HG02943 (cell line): ENCODE measurements around the gene POLR1A.

Source experiments
- ATAC-seq: cut with Tn5 transposase; IDR thresholded peaks from one replicate; pipeline ENCODE4 v1.9.1; 2021; ENCODE audit warnings: mild to moderate bottlenecking, low read depth, moderate library complexity; ENCODE audit not compliant: unreplicated experiment

POLR1A gene

GRCh38 chr2:86039178-86039962, 66.3 kb downstream of the POLR1A start:
- ATAC-seq = no peak

GRCh38 chr2:86038291-86039081, 67.2 kb downstream of the POLR1A start:
- peak; percentile 45 for ATAC-seq

- ATAC-seq = no peak
Measured at GRCh38 chr2:86037795-86038192, 67.9 kb downstream of the POLR1A start.

- no peak for ATAC-seq
Measured at GRCh38 chr2:86037141-86037794, 68.4 kb downstream of the POLR1A start.

- ATAC-seq = no peak
Measured at GRCh38 chr2:86036669-86037138, 69.0 kb downstream of the POLR1A start.

- ATAC-seq = peak; percentile 60
Measured at GRCh38 chr2:86035883-86036668, 69.6 kb downstream of the POLR1A start.

- ATAC-seq = no peak
Measured at GRCh38 chr2:86035376-86035882, 70.3 kb downstream of the POLR1A start.

GRCh38 chr2:86033751-86034692, 71.7 kb downstream of the POLR1A start:
- ATAC-seq = no peak

GRCh38 chr2:86032861-86033595, 72.7 kb downstream of the POLR1A start:
- no peak for ATAC-seq

- ATAC-seq = no peak
Measured at GRCh38 chr2:86031606-86032005, 74.1 kb downstream of the POLR1A start.

GRCh38 chr2:86031151-86031550, 74.5 kb downstream of the POLR1A start:
- ATAC-seq = no peak

- no peak for ATAC-seq
Measured at GRCh38 chr2:86029873-86030272, 75.8 kb downstream of the POLR1A start.

- no peak for ATAC-seq
Measured at GRCh38 chr2:86028766-86029381, 76.8 kb downstream of the POLR1A start.

- ATAC-seq = no peak
Measured at GRCh38 chr2:86027922-86028765, 77.5 kb downstream of the POLR1A start.

GRCh38 chr2:86027196-86027921, 78.3 kb downstream of the POLR1A start:
- ATAC-seq = no peak

GRCh38 chr2:86026744-86027065, 79.0 kb downstream of the POLR1A start:
- ATAC-seq = no peak
